CD4-positive, CD25-positive, alpha-beta regulatory T cell (primary cell): ENCODE measurements around the gene NHERF1. TPM values are rescaled to one million over a fixed set of nuclear protein-coding genes. Genes with fewer than 3 reads are reported as not detected.
A peak's percentile ranks its signal among the peaks of the same experiment; 100 is the strongest.

Experiments
- ATAC-seq, 2 donors: fragments of 150-1000 bp; cut with Tn5 transposase; one replicate each; pipeline ENCODE4 v1.10.0; 2021; ENCODE audit warnings: low read depth in 2 of 2, moderate number of reproducible peaks in 2 of 2, moderate library complexity in 1 of 2
- DNase-seq, 3 donors: peaks; one replicate each; pipeline versions ENCODE4 v3.0.0 to v3.0.0-alpha.2; 2012 to 2022; ENCODE audit warnings: mixed read lengths in 1 of 3
- H3K27ac ChIP-seq: one replicate; pipeline ENCODE4 v1.7.0; 2013; ENCODE audit warnings: mild to moderate bottlenecking, low read length; ENCODE audit not compliant: insufficient read depth, poor library complexity, severe bottlenecking
- H3K27me3 ChIP-seq: one replicate; pipeline ENCODE4 v1.7.0; 2013; ENCODE audit warnings: low read length; ENCODE audit not compliant: control insufficient read depth, insufficient read depth
- H3K36me3 ChIP-seq: one replicate; pipeline ENCODE4 v1.7.0; 2013; ENCODE audit warnings: mild to moderate bottlenecking, low read length, moderate library complexity; ENCODE audit not compliant: control insufficient read depth, insufficient read depth
- H3K4me1 ChIP-seq: 2 replicates; pipeline ENCODE4 v1.7.0; 2013; ENCODE audit warnings: mild to moderate bottlenecking, low read length; ENCODE audit not compliant: insufficient read depth, control insufficient read depth, poor library complexity, severe bottlenecking
- H3K4me3 ChIP-seq: one replicate; pipeline ENCODE4 v1.7.0; 2013; ENCODE audit warnings: low read depth, mild to moderate bottlenecking, low read length, moderate library complexity
- H3K9me3 ChIP-seq, 2 experiments: 1 replicate in 1 of 2; 2 replicates in 1 of 2; pipeline ENCODE4 v1.7.0; 2013; ENCODE audit warnings: low read length in 2 of 2, mild to moderate bottlenecking in 1 of 2, moderate library complexity in 1 of 2; ENCODE audit not compliant: control insufficient read depth in 2 of 2
- H3K27ac Mint-ChIP-seq, 3 donors: one replicate each; pipeline ENCODE4 v1.8.0; 2020 to 2022; ENCODE audit warnings: mild to moderate bottlenecking in 3 of 3, mixed read lengths in 3 of 3, moderate library complexity in 2 of 3
- H3K27me3 Mint-ChIP-seq: one replicate; pipeline ENCODE4 v1.8.0; 2022; ENCODE audit warnings: mild to moderate bottlenecking, mixed read lengths
- H3K36me3 Mint-ChIP-seq: one replicate; pipeline ENCODE4 v1.8.0; 2020; ENCODE audit warnings: mixed read lengths
- H3K4me1 Mint-ChIP-seq, 4 donors: one replicate each; pipeline ENCODE4 v1.8.0; 2020 to 2022; ENCODE audit warnings: mixed read lengths in 4 of 4, mild to moderate bottlenecking in 1 of 4
- H3K4me3 Mint-ChIP-seq, 4 donors: one replicate each; pipeline ENCODE4 v1.8.0; 2020 to 2022; ENCODE audit warnings: mild to moderate bottlenecking in 4 of 4, mixed read lengths in 4 of 4, moderate library complexity in 3 of 4
- H3K9me3 Mint-ChIP-seq, 7 donors: one replicate each; pipeline ENCODE4 v1.8.0; 2020 to 2022; ENCODE audit warnings: mixed read lengths in 7 of 7, mild to moderate bottlenecking in 3 of 7, moderate library complexity in 2 of 7
- polyA plus RNA-seq, 4 donors: library from polyadenylated mRNA; unstranded; fragments of 300-500 nt; fragmentation: Illumina TruSeq; gene quantifications; one replicate each; pipeline ENCODE4 v1.2.3, GENCODE V29; 2021
- total RNA-seq: library from RNA; stranded (reverse); gene quantifications from one replicate; pipeline ENCODE4 v1.2.3, GENCODE V29; 2022

The NHERF1 gene
- total and polyA plus RNA-seq, 5 donors from 2014 or later = 177 to 453 (median 399) TPM

DNA sequence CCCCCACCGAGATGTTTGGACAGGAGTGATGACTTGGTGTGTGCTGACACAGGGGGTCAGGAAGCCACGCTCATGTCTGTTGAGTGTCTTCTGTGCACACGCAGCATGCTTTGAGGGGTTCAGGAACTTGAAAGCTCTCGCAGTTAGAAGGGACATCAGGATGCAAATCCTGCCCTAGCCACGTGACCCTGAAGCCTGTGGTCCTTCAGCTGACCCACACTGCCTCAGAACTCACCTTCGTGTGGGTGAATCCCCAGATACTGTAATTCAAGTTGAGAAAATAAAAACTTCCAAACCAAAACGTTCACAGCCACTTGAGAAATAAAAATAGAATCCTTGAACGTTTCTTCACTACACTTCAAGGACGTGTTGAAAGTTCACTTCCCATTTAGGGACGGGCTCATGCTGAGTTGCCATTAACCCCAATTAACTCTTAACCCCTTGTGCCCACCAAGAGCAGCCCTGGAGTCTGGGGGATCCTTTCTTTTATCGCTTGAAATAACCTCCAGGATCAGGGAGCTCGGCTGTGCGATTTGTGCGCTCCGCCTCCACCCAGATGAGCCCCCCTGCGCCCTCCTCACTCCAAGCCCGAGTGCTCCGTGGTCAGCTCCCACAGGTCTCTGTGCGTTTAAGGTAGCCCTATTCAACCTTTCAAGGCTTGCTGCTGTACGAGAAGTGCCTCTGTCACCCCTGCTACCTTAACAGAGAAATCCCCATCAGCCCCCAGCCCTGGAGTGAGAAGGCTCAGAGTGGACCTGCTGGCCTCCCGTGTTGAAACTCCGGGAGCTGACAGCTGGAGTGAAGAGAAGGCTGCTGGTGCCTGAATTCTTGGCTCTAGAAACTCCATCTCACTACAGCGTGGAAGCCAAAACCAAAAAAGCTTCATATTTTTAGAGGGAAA is 63.9 kb downstream of the NHERF1 start:
- peaks cover 18% of the 10 kb centered on the region for H3K36me3 Mint-ChIP-seq
- no peak overlapping the region for H3K27ac ChIP-seq
- H3K4me1 ChIP-seq = no peaks in the 10 kb centered on the region

DNA sequence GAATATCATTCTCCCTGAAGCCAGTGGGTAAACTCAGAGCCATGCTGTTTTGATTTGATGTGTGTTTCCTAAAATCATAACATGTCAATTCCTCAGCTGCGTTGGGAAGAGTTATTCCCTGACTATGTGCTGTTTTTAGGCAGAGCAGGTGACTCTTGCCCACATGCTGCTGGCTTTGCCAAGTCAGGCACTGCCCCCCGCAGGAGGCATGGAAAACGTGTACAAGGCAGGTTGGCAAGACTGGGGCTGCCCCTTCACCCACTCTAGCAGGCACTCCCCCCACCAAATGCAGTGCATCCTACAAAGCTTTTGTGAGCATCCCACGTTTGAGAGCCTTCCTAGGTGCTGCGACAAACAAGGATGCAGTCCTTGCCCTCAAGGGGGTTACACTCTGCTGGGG is 66.0 kb downstream of the NHERF1 start:
- Mint-ChIP-seq H3K4me1 (peaks cover 0 to 4% (median 2%) of the 10 kb centered on the region in 4 donors), H3K27me3 (no peaks in the 10 kb centered on the region), H3K36me3 (peaks cover 25% of the 10 kb centered on the region), H3K27ac (peak overlapping the region in 2 of 3 donors; percentile 38 to 74), H3K9me3 (no peaks in the 10 kb centered on the region), H3K4me3 (no peak overlapping the region)
- no peaks in the 10 kb centered on the region for H3K4me1 ChIP-seq
- no peak overlapping the region for H3K27ac ChIP-seq
- H3K36me3 ChIP-seq = peaks cover 27% of the 10 kb centered on the region
- H3K4me3 ChIP-seq = no peak overlapping the region
- peak in 1 of 3 donors; percentile 10 for DNase-seq
- no peaks in the 10 kb centered on the region for H3K27me3 ChIP-seq
- ATAC-seq = no peak
- H3K9me3 ChIP-seq = no peaks in the 10 kb centered on the region

More for the DNA sequence above, 63.9 kb downstream of the NHERF1 start:
- H3K9me3 Mint-ChIP-seq = no peaks in the 10 kb centered on the region
- Histone ChIP-seq H3K4me3 (no peak overlapping the region), H3K27me3 (no peaks in the 10 kb centered on the region), H3K9me3 (no peaks in the 10 kb centered on the region), H3K36me3 (peaks cover 21% of the 10 kb centered on the region)
- no peaks in the 10 kb centered on the region for H3K27me3 Mint-ChIP-seq
- H3K4me1 Mint-ChIP-seq = peaks cover 0 to 4% (median under 1%) of the 10 kb centered on the region in 4 donors
- no peak overlapping the region for H3K4me3 Mint-ChIP-seq
- no peak for DNase-seq
- H3K27ac Mint-ChIP-seq = no peak overlapping the region
- no peak for ATAC-seq

DNA sequence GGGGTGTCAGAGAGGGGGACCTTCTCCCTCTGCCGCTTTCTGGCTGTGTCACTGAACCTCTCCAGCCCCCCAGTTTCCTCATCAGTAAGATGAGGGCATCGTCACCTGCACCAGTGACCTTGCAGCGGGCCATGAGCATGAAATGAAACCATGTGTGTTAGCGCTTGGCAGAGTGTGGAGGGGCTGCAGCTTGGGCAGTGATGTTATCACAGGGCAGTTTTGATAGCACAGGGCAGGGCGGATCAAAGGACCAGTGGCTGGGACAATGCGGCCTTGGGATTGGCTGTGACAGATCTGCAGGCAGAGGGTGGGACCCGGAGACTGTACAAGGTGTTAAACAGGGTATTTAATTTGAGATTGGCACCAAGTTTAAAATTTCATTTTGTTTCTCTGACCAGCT is 66.6 kb downstream of the NHERF1 start:
- Mint-ChIP-seq H3K4me1 (peaks cover 0 to 3% (median under 1%) of the 10 kb centered on the region in 4 donors), H3K36me3 (peaks cover 25% of the 10 kb centered on the region), H3K27me3 (no peaks in the 10 kb centered on the region), H3K27ac (peak overlapping the region in 1 of 3 donors; percentile 74), H3K4me3 (no peak overlapping the region), H3K9me3 (no peaks in the 10 kb centered on the region)
- Histone ChIP-seq H3K27me3 (no peaks in the 10 kb centered on the region), H3K9me3 (no peaks in the 10 kb centered on the region), H3K27ac (no peak overlapping the region), H3K4me3 (no peak overlapping the region), H3K4me1 (no peaks in the 10 kb centered on the region), H3K36me3 (peaks cover 34% of the 10 kb centered on the region)
- DNase-seq (no peak), ATAC-seq (no peak)

DNA sequence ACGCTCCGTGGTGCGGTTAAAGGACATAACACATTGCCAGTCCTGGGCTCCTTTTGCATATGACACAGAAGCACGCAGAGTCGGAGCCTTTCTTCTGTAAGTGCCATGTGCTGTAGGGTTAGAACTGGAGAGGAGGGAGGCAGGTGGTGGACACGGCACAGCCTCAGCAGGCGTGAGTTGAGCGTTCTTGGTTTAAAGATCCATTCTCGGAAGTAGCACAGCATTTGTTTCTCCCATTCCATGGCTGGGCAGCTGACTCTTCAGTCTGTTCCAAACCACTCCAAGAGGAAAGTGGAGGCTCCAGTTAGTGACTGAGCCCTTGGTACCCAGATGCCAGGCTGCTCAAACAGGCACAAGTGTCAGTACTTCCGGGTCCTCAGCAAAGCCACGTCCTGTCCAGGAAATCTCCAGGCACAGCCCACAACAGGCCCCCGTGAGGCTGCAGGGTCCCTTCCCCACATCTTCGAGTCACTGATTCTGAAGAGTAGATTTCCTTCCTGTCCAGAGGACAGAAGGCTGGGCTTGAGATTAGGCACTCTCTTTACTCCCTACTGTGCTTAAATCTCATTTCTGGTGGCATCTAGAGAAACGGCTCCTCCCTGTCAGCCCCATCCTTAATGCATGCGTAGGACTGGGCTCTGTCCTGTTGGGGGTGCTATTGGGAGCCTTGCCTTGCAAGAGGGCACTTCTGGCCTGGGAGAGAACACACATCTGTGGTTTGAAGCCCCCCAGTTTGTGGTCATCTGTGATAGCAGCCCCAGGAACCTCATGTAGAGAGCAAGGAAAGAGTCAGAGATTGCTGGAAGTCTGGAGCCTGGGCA is 67.3 kb downstream of the NHERF1 start:
- H3K27me3 ChIP-seq = no peaks in the 10 kb centered on the region
- peaks cover 33% of the 10 kb centered on the region for H3K36me3 ChIP-seq
- no peak overlapping the region for H3K4me3 ChIP-seq
- Mint-ChIP-seq H3K27ac (no peak overlapping the region), H3K36me3 (peaks cover 23% of the 10 kb centered on the region), H3K9me3 (no peaks in the 10 kb centered on the region), H3K4me3 (no peak overlapping the region), H3K4me1 (peaks cover 0 to 3% (median 0%) of the 10 kb centered on the region in 4 donors), H3K27me3 (no peaks in the 10 kb centered on the region)
- ATAC-seq = no peak
- H3K4me1 ChIP-seq = no peaks in the 10 kb centered on the region
- H3K9me3 ChIP-seq = no peaks in the 10 kb centered on the region
- peak in 1 of 3 donors; percentile 10 for DNase-seq
- H3K27ac ChIP-seq = no peak overlapping the region

DNA sequence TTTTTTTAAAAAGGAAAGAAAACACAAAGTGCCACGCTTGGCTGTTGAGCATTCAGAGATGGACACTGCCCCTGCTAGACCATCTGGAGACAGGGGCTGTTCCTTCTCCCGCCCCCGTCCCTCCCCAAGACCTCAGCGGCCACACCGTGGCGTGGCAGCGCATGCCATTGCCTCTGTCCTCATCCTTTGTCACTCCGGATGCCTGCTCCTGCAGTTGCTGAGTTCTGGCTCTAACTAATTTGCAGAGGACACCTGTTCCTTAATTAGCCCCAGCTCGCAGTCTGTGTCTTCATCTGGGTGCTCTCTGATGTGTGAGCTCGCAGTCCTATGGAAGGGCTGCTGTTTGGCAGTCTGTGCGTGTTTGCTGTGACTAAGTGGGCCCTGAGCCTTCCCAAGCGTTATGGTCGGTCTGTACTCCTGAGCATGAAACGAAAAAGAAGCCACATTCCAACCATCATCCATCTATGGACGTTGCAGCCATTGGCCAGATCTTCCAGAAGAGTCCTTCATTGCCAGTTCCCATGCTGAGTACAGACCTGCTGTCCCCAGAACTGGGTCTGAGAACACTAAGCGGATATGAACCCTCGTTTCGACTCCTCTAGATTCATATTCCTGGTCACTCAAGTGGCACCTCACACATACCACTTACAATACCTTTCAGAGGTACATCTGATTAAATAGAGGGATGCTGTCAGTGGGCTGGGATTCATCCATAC is 68.6 kb downstream of the NHERF1 start:
- Mint-ChIP-seq H3K9me3 (no peaks in the 10 kb centered on the region), H3K27me3 (no peaks in the 10 kb centered on the region), H3K36me3 (peaks cover 21% of the 10 kb centered on the region), H3K4me3 (no peak overlapping the region), H3K4me1 (peaks cover 0 to 3% (median 0%) of the 10 kb centered on the region in 4 donors), H3K27ac (no peak overlapping the region)
- no peak overlapping the region for H3K4me3 ChIP-seq
- no peaks in the 10 kb centered on the region for H3K4me1 ChIP-seq
- H3K27ac ChIP-seq = no peak overlapping the region
- DNase-seq (no peak), ATAC-seq (no peak)
- H3K27me3 ChIP-seq = no peaks in the 10 kb centered on the region
- no peaks in the 10 kb centered on the region for H3K9me3 ChIP-seq
- H3K36me3 ChIP-seq = peaks cover 33% of the 10 kb centered on the region

DNA sequence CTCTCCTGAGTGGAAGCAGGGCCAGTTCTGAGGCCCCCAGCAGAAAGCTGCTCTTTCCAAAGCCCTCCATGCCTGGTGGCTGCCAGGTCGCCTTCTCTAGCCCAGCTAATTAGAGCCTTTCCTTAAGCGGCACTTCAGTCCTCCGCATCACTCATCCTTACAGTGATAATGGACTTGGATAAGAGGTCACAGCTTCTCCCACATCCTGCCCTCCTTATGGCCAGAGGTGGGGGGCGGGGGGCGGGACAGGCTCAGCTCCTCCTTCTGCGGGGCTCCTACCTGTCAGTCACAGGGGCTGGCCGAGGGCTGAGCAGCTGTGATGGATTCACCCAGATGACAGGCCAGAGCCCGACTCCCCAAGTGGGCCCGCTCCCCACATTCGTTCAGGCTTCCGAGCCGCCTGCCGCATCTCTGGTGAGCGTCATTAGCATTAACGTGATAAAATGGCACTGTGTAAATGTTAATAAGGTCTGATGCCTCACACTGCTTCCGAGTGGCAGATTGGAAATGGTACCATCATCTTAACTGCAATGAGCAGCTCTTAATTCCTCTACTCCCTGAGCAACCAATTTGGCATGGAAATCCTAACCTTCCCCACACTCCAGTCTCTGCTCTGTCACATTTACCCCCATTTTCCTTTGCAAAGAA is 70.0 kb downstream of the NHERF1 start:
- DNase-seq (no peak), ATAC-seq (no peak)
- peaks cover 21% of the 10 kb centered on the region for H3K36me3 Mint-ChIP-seq
- H3K27ac Mint-ChIP-seq = no peak overlapping the region
- Histone ChIP-seq H3K27me3 (no peaks in the 10 kb centered on the region), H3K4me3 (no peak overlapping the region), H3K36me3 (peaks cover 32% of the 10 kb centered on the region), H3K27ac (no peak overlapping the region), H3K9me3 (no peaks in the 10 kb centered on the region), H3K4me1 (no peaks in the 10 kb centered on the region)
- no peak overlapping the region for H3K4me3 Mint-ChIP-seq
- H3K4me1 Mint-ChIP-seq = peaks cover 0 to 3% (median 0%) of the 10 kb centered on the region in 4 donors
- no peaks in the 10 kb centered on the region for H3K9me3 Mint-ChIP-seq
- H3K27me3 Mint-ChIP-seq = no peaks in the 10 kb centered on the region
